Measurements from ENCODE around the gene SFRP5.

SFRP5 gene

GRCh38 chr10:97785731-97786130 is 13.9 kb upstream of the SFRP5 start:
- TF ChIP-seq CTCF (IDR thresholded peaks at IDR 0.05; ENCODE audit: low read depth, low read length, missing control alignments) = no peak
- no peak overlapping the region for H3K4me3 ChIP-seq (ENCODE audit: low read depth, low read length)

GRCh38 chr10:97785231-97785630 is 13.4 kb upstream of the SFRP5 start:
- no peak for TF ChIP-seq CTCF (IDR thresholded peaks at IDR 0.05; ENCODE audit: low read depth, low read length, missing control alignments)
- DNase-seq (ENCODE audit: low read depth) = no peak
- no peak overlapping the region for H3K4me3 ChIP-seq (ENCODE audit: low read depth, low read length)

More at GRCh38 chr10:97785731-97786130, 13.9 kb upstream of the SFRP5 start:
- DNase-seq (ENCODE audit: low read depth) = no peak

GRCh38 chr10:97784200-97784810 is 12.5 kb upstream of the SFRP5 start:
- DNase-seq (ENCODE audit: low read depth) = no peak
- TF ChIP-seq CTCF (IDR thresholded peaks at IDR 0.05; ENCODE audit: low read depth, low read length, missing control alignments) = no peak
- no peak overlapping the region for H3K4me3 ChIP-seq (ENCODE audit: low read depth, low read length)

GRCh38 chr10:97782455-97783228 is 10.8 kb upstream of the SFRP5 start:
- no peak for DNase-seq (ENCODE audit: low read depth)
- H3K4me3 ChIP-seq (ENCODE audit: low read depth, low read length) = no peak overlapping the region
- no peak for TF ChIP-seq CTCF (IDR thresholded peaks at IDR 0.05; ENCODE audit: low read depth, low read length, missing control alignments)

- no peak for DNase-seq (ENCODE audit: low read depth)
- H3K4me3 ChIP-seq (ENCODE audit: low read depth, low read length) = no peak overlapping the region
- TF ChIP-seq CTCF (IDR thresholded peaks at IDR 0.05; ENCODE audit: low read depth, low read length, missing control alignments) = no peak
These were observed 10.0 kb upstream of the SFRP5 start for GRCh38 chr10:97781618-97782331.

- DNase-seq (ENCODE audit: low read depth) = no peak
- no peak overlapping the region for H3K4me3 ChIP-seq (ENCODE audit: low read depth, low read length)
- no peak for TF ChIP-seq CTCF (IDR thresholded peaks at IDR 0.05; ENCODE audit: low read depth, low read length, missing control alignments)
These were observed 9.2 kb upstream of the SFRP5 start for GRCh38 chr10:97780841-97781617.
